ENCODE data around the gene SMIM10. TPM values are rescaled to one million over a fixed set of nuclear protein-coding genes. Genes with fewer than 3 reads are reported as not detected.
"Not testable (repeated sequence)": the region's sequence is repeated elsewhere in the genome, so short reads cannot be mapped to it uniquely, and the experiment has no call there.

Gene SMIM10
- total and polyA plus RNA-seq, 2 donors from 2014 or later: 5.2 to 6.5 TPM

DNA sequence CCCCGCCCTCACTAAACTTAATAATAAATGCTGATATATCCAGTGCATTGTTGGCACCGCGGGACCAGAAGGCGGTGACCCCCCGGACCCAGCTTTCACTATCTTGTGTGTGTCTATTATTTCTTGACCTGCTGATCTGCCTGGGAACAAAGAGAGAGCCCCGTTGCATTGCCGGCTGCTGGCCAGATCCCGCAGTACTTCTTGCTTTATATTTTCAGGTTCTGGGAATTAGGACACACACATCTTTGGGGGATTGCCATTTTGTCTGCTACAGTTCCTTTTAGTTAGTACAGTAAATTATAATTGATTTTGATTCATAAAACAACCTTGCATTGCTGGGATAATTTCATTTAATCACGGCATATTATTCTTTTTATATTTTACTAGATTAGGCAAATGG is 33.7 kb downstream of the SMIM10 start:
- no peak overlapping the region for H3K9ac ChIP-seq (ENCODE audit: low read length in 3 of 3)
- TF ChIP-seq, protein P1, sequence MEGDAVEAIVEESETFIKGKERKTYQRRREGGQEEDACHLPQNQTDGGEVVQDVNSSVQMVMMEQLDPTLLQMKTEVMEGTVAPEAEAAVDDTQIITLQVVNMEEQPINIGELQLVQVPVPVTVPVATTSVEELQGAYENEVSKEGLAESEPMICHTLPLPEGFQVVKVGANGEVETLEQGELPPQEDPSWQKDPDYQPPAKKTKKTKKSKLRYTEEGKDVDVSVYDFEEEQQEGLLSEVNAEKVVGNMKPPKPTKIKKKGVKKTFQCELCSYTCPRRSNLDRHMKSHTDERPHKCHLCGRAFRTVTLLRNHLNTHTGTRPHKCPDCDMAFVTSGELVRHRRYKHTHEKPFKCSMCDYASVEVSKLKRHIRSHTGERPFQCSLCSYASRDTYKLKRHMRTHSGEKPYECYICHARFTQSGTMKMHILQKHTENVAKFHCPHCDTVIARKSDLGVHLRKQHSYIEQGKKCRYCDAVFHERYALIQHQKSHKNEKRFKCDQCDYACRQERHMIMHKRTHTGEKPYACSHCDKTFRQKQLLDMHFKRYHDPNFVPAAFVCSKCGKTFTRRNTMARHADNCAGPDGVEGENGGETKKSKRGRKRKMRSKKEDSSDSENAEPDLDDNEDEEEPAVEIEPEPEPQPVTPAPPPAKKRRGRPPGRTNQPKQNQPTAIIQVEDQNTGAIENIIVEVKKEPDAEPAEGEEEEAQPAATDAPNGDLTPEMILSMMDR (IDR thresholded peaks at IDR 0.05; ENCODE audit: borderline replicate concordance, extremely low read depth, insufficient read depth): no peak
- no peak overlapping the region for H3K4me3 ChIP-seq (ENCODE audit: low read length in 3 of 3)
- no peaks in the 10 kb centered on the region for H3K36me3 ChIP-seq (ENCODE audit: control insufficient read depth in 2 of 3, insufficient read depth in 3 of 3, low read length in 3 of 3)
- H3K27ac ChIP-seq (ENCODE audit: low read depth in 2 of 2, low read length in 2 of 2): no peak overlapping the region
- DNase-seq (no peak), FAIRE-seq (no peak)
- intact Hi-C loops (cut with DNase I): no loop called here
- peaks cover 0 to 4% (median 2%) of the 10 kb centered on the region in 3 donors for H3K4me1 ChIP-seq (ENCODE audit: control insufficient read depth in 2 of 3, insufficient read depth in 2 of 3, low read depth in 1 of 3, low read length in 3 of 3)
- no peaks in the 10 kb centered on the region for H3K9me3 ChIP-seq (ENCODE audit: control insufficient read depth in 2 of 3, insufficient read depth in 1 of 3, low read length in 3 of 3)
- no peaks in the 10 kb centered on the region for H3K27me3 ChIP-seq (ENCODE audit: control insufficient read depth, insufficient read depth, low read length)

DNA sequence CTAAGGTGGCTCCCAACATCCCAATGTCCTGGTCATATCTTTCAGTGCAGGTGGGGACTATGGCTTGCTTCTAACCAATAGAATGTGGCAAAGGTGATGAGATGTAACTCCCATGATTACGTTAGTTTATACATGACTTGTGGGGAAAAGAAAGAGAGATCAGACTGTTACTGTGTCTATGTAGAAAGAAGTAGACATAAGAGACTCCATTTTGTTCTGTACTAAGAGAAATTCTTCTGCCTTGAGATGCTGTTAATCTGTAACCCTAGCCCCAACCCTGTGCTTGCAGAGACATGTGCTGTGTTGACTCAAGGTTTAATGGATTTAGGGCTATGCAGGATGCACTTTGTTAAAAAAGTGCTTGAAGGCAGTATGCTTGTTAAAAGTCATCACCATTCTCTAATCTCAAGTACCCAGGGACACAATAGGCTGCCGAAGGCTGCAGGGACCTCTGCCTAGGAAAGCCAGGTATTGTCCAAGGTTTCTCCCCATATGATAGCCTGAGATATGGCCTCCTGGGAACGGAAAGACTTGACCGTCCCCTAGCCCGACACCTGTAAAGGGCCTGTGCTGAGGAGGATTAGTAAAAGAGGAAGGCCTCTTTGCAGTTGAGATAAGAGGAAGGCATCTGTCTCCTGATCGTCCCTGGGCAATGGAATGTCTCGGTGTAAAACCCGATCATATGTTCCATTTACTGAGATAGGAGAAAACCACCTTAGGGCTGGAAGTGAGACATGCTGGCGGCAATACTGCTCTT is 39.6 kb downstream of the SMIM10 start:
- H3K4me3 ChIP-seq (ENCODE audit: low read length in 3 of 3); H3K27me3 ChIP-seq (ENCODE audit: control insufficient read depth, insufficient read depth, low read length); H3K36me3 ChIP-seq (ENCODE audit: control insufficient read depth in 2 of 3, insufficient read depth in 3 of 3, low read length in 3 of 3); intact Hi-C loops (cut with DNase I); H3K9me3 ChIP-seq (ENCODE audit: control insufficient read depth in 2 of 3, insufficient read depth in 1 of 3, low read length in 3 of 3); FAIRE-seq; DNase-seq; H3K4me1 ChIP-seq (ENCODE audit: control insufficient read depth in 2 of 3, insufficient read depth in 2 of 3, low read depth in 1 of 3, low read length in 3 of 3); H3K27ac ChIP-seq (ENCODE audit: low read depth in 2 of 2, low read length in 2 of 2); H3K9ac ChIP-seq (ENCODE audit: low read length in 3 of 3): not testable (repeated sequence)

DNA sequence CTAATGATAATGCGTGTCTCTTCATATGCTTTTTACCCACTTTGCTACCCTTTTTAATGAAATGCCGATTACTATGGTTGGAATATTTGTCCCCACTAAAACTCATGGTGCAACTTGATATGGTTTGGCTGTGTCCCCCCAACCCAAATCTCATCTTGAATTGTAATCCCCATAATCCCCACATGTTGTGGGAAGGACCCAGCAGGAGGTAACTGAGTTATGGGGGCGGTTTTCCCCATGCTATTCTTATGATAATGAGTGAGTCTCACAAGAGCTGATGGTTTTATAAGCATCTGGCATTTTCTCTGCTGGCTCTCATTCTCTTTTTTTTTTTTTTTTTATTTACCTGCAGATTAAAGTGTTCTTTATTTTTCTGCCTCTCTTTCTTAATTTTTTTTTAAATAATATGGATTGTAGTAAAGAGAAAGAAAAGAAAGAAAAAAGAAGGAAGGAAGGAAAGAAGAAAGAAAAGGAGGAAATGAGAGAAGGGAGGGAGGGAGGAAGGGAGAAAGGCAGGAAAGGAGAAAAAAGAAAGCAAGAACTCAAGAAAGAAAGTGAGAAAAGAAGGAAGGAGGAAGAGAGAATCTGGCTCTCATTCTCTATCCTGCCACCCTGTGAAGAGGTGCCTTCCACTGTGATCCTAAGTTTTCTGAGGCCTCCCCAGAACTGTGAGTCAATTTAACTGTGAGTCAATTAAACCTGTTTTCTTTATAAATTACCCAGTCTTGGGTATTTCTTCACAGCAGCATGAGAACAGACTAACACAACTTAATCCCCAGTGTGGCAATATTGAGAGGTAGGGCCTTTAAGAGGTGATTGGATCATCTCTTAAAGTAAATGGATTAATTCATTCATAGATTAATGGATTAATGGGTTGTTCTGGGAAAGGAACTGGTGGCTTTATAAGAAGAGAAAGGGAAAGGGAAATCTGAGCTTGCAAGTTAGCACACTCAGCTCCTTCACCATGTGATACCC is 50.6 kb downstream of the SMIM10 start:
- peak; percentile 92 for FAIRE-seq
- H3K9me3 ChIP-seq (ENCODE audit: control insufficient read depth in 2 of 3, insufficient read depth in 1 of 3, low read length in 3 of 3): not testable (repeated sequence)

More for the DNA sequence above, 50.6 kb downstream of the SMIM10 start:
- H3K27me3 ChIP-seq (ENCODE audit: control insufficient read depth, insufficient read depth, low read length); DNase-seq; H3K9ac ChIP-seq (ENCODE audit: low read length in 3 of 3); H3K4me3 ChIP-seq (ENCODE audit: low read length in 3 of 3); intact Hi-C loops (cut with DNase I); H3K36me3 ChIP-seq (ENCODE audit: control insufficient read depth in 2 of 3, insufficient read depth in 3 of 3, low read length in 3 of 3); H3K27ac ChIP-seq (ENCODE audit: low read depth in 2 of 2, low read length in 2 of 2); H3K4me1 ChIP-seq (ENCODE audit: control insufficient read depth in 2 of 3, insufficient read depth in 2 of 3, low read depth in 1 of 3, low read length in 3 of 3): not testable (repeated sequence)

Other genes starting within 250 kb of the SMIM10 start
- gene PABIR2, start 193.8 kb upstream of the SMIM10 start, total RNA-seq: 23.2 TPM
- gene PABIR2, start 193.8 kb upstream of the SMIM10 start, polyA plus RNA-seq (ENCODE audit: insufficient read depth, low read depth, low replicate concordance): 17.2 TPM
- gene MOSPD1, start 75.7 kb upstream of the SMIM10 start, total RNA-seq: 12.2 TPM
- gene MOSPD1, start 75.7 kb upstream of the SMIM10 start, polyA plus RNA-seq (ENCODE audit: insufficient read depth, low read depth, low replicate concordance): 7.9 TPM
- gene RTL8B, start 31.6 kb downstream of the SMIM10 start, total RNA-seq: 15.4 TPM
- gene RTL8B, start 31.6 kb downstream of the SMIM10 start, polyA plus RNA-seq (ENCODE audit: insufficient read depth, low read depth, low replicate concordance): 22.5 TPM
- 117 TPM for gene RTL8C, start 41.4 kb downstream of the SMIM10 start, total RNA-seq
- 230 TPM for gene RTL8C, start 41.4 kb downstream of the SMIM10 start, polyA plus RNA-seq (ENCODE audit: insufficient read depth, low read depth, low replicate concordance)
- 48.6 TPM for gene RTL8A, start 61.1 kb downstream of the SMIM10 start, total RNA-seq
- 131 TPM for gene RTL8A, start 61.1 kb downstream of the SMIM10 start, polyA plus RNA-seq (ENCODE audit: insufficient read depth, low read depth, low replicate concordance)
- gene SMIM10L2B, start 107.7 kb downstream of the SMIM10 start, total RNA-seq: 3.1 TPM
- gene SMIM10L2B, start 107.7 kb downstream of the SMIM10 start, polyA plus RNA-seq (ENCODE audit: insufficient read depth, low read depth, low replicate concordance): 8.6 TPM
- not detected for gene ETDB, start 129.5 kb downstream of the SMIM10 start, total RNA-seq
- gene ETDB, start 129.5 kb downstream of the SMIM10 start, polyA plus RNA-seq (ENCODE audit: insufficient read depth, low read depth, low replicate concordance): not detected
- gene CT55, start 180.4 kb downstream of the SMIM10 start, total RNA-seq: not detected
- not detected for gene CT55, start 180.4 kb downstream of the SMIM10 start, polyA plus RNA-seq (ENCODE audit: insufficient read depth, low read depth, low replicate concordance)